Nephron progenitor cell (in vitro differentiated cells): ENCODE results near the gene ZFY.

ENCODE experiments used
- DNase-seq: peaks from one replicate; pipeline ENCODE4 v3.0.0; 2021
- H3K27ac Mint-ChIP-seq: 2 replicates; pipeline ENCODE4 v1.8.0; 2021; ENCODE audit warnings: mild to moderate bottlenecking, moderate library complexity, mixed read lengths
- H3K27me3 Mint-ChIP-seq: 2 replicates; pipeline ENCODE4 v1.8.0; 2021; ENCODE audit warnings: mild to moderate bottlenecking, low read depth, mixed read lengths; ENCODE audit not compliant: poor library complexity
- H3K36me3 Mint-ChIP-seq: 2 replicates; pipeline ENCODE4 v1.8.0; 2021; ENCODE audit warnings: low read depth, mixed read lengths
- H3K4me1 Mint-ChIP-seq: 2 replicates; pipeline ENCODE4 v1.8.0; 2021; ENCODE audit warnings: mixed read lengths
- H3K4me3 Mint-ChIP-seq: 2 replicates; pipeline ENCODE4 v1.8.0; 2021; ENCODE audit warnings: mild to moderate bottlenecking, moderate library complexity, mixed read lengths
- H3K9me3 Mint-ChIP-seq: 2 replicates; pipeline ENCODE4 v1.8.0; 2021; ENCODE audit warnings: mild to moderate bottlenecking, moderate library complexity, mixed read lengths
- TF ChIP-seq, protein P1 (sequence below): fragments of 200-600 bp; sonication (generic); IDR thresholded peaks from 2 replicates; pipeline ENCODE4 v1.5.0; 2021; ENCODE audit warnings: antibody characterized with exemption

ZFY gene

DNA sequence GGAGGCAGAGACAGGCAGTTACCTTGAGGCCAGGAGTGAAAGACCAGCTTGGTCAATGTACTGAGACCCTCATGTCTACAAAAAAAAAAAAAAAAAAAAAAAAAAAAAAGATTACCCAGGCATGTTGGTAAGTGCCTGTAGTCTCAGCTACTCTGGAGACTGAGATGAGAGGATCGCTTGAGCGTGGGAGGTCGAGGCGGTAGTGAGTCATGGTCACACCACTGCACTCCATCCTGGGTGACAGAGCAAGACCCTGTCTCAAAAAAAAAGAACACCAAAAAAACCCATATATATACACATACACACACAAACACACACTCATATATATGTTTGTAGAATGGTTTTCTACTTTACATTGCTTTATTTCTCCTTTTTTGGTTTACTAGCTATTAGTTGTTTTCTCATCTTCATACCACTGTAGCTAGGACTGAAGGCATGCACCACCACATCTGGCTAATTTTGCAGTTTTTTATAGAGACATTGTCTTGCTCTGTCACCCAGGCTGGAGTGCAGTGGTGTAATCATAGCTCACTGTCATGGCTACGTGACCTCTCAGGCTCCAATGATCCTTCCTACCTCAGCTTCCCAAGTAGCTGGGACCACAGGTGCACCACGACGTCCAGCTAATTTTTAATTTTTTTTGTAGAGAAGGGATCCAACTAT, 14.5 kb downstream of the ZFY start:
- TF ChIP-seq, protein P1, sequence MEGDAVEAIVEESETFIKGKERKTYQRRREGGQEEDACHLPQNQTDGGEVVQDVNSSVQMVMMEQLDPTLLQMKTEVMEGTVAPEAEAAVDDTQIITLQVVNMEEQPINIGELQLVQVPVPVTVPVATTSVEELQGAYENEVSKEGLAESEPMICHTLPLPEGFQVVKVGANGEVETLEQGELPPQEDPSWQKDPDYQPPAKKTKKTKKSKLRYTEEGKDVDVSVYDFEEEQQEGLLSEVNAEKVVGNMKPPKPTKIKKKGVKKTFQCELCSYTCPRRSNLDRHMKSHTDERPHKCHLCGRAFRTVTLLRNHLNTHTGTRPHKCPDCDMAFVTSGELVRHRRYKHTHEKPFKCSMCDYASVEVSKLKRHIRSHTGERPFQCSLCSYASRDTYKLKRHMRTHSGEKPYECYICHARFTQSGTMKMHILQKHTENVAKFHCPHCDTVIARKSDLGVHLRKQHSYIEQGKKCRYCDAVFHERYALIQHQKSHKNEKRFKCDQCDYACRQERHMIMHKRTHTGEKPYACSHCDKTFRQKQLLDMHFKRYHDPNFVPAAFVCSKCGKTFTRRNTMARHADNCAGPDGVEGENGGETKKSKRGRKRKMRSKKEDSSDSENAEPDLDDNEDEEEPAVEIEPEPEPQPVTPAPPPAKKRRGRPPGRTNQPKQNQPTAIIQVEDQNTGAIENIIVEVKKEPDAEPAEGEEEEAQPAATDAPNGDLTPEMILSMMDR: no peak
- Mint-ChIP-seq H3K27ac (no peak overlapping the region), H3K4me1 (no peaks in the 10 kb centered on the region), H3K36me3 (no peaks in the 10 kb centered on the region), H3K4me3 (no peak overlapping the region), H3K9me3 (no peaks in the 10 kb centered on the region), H3K27me3 (no peaks in the 10 kb centered on the region)
- DNase-seq: no peak

DNA sequence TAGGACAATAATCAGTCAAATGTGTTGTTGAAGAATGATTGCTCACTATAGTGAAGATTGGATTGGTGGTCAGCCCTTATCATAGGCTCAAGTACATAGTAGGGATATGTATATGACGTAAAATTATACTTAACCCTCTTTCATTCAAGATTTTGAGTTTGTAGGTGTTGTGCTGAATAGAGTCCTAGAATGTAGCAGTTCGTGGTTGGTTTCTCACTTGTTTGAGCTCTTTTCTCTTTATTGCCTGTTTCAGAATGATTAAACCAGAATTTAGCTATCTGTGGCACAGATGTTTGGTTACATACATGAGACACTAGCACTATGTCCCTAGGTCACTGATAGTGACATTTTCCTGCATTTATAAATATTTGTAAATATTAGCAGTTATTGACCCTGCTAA, 15.5 kb downstream of the ZFY start:
- H3K27ac Mint-ChIP-seq: no peak overlapping the region
- H3K36me3 Mint-ChIP-seq: no peaks in the 10 kb centered on the region
- no peak for DNase-seq
- no peaks in the 10 kb centered on the region for H3K27me3 Mint-ChIP-seq
- TF ChIP-seq, protein P1: no peak
- H3K4me3 Mint-ChIP-seq: no peak overlapping the region
- H3K4me1 Mint-ChIP-seq: no peaks in the 10 kb centered on the region
- H3K9me3 Mint-ChIP-seq: no peaks in the 10 kb centered on the region

DNA sequence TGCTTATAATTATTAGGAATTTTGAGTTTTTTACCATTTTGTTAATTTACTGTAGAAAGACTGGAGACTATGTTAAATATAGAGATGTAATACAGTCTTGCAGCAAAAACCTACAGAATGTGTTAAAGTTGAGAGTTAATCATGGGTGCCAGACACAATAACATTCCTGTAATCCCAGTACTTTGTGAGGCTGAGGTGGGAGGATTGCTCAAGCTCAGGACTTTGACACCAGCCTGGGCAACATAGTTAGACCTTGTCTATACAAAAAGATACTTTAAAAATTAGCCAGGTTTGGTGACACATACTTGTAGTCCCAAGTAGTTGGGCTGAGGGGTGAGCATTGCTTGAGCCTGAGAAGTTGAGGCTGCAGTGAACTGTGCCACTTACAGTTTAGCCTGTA, 17.7 kb downstream of the ZFY start:
- no peaks in the 10 kb centered on the region for H3K4me1 Mint-ChIP-seq
- TF ChIP-seq, protein P1: no peak
- no peak overlapping the region for H3K27ac Mint-ChIP-seq
- H3K27me3 Mint-ChIP-seq: no peaks in the 10 kb centered on the region
- no peaks in the 10 kb centered on the region for H3K36me3 Mint-ChIP-seq
- H3K4me3 Mint-ChIP-seq: no peak overlapping the region
- H3K9me3 Mint-ChIP-seq: no peaks in the 10 kb centered on the region
- no peak for DNase-seq

DNA sequence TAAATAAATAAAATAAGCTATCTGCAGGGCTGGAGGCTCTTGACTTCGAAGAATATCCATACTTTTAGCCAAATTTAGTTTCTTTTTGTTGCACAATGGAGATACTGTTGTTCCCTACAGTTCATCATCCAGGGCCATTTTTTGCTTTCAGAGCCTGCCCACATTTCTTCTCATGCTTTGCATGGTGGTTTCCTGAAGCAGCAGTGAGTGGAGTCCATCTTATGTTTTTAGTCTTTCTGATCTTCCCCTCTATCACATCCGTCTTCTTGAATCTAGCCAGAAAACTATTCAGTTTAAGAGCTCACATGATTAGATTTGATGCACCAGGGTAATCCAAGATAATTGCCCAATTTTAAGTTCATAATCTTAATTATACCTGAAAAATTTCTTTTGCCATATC, 19.6 kb downstream of the ZFY start:
- TF ChIP-seq, protein P1: no peak
- DNase-seq: no peak
- H3K4me1 Mint-ChIP-seq: no peaks in the 10 kb centered on the region
- H3K27ac Mint-ChIP-seq: no peak overlapping the region
- no peaks in the 10 kb centered on the region for H3K27me3 Mint-ChIP-seq
- H3K4me3 Mint-ChIP-seq: no peak overlapping the region
- no peaks in the 10 kb centered on the region for H3K9me3 Mint-ChIP-seq
- H3K36me3 Mint-ChIP-seq: no peaks in the 10 kb centered on the region

DNA sequence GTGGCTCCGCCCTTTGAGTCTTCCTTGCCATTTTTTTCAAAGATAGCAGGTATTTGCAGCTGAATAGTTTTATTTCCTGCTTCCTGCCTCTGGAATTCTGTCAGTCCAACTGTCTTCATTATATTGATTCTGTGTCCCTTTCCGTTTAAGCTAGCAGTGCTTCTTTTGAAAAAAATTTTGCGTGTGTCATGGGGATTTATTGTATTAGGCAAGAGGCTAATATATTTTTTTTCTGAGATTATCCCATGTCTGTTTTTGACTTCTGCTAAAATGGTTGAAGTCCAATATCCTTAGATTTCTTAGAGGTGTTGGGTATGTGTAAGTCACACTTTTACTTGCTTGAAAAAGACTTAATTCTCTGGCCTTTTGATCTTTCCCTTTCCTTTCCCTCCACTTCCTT, 20.4 kb downstream of the ZFY start:
- TF ChIP-seq, protein P1: no peak
- Mint-ChIP-seq H3K27ac (no peak overlapping the region), H3K27me3 (no peaks in the 10 kb centered on the region), H3K4me1 (no peaks in the 10 kb centered on the region), H3K36me3 (no peaks in the 10 kb centered on the region), H3K9me3 (no peaks in the 10 kb centered on the region), H3K4me3 (no peak overlapping the region)
- no peak for DNase-seq

DNA sequence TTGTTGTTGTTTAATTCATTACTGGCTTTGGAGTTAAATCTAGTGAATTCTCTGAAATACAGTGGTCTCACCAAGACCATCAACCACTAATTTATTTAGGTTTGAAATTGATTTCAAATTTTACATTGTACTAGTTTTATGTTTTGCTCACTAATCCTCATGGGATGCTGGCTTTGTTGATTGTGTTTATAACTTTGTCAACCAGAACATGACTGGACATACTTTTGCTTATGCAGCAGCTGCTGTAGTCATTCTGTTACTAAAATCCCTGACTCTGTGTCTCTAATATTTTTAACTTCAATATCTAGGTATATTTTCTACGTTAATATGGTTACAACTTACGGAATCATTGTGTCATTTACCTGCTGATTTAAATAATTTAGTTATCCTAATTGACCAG, 26.9 kb downstream of the ZFY start:
- H3K27ac Mint-ChIP-seq: no peak overlapping the region
- TF ChIP-seq, protein P1: no peak

More for the DNA sequence above, 26.9 kb downstream of the ZFY start:
- Mint-ChIP-seq H3K27me3 (no peaks in the 10 kb centered on the region), H3K9me3 (no peaks in the 10 kb centered on the region), H3K36me3 (no peaks in the 10 kb centered on the region), H3K4me3 (no peak overlapping the region), H3K4me1 (no peaks in the 10 kb centered on the region)
- DNase-seq: no peak
